HG03457 (cell line): Measurements from ENCODE around the gene RASGRP3.
"Not testable (repeated sequence)": the region's sequence is repeated elsewhere in the genome, so short reads cannot be mapped to it uniquely, and the experiment has no call there.

ENCODE experiments used
- ATAC-seq: cut with Tn5 transposase; IDR thresholded peaks from one replicate; pipeline ENCODE4 v1.9.1; 2021; ENCODE audit warnings: moderate number of reproducible peaks; ENCODE audit not compliant: unreplicated experiment

RASGRP3 gene

GRCh38 chr2:33453905-33454479, 22.5 kb upstream of the RASGRP3 start:
- ATAC-seq = no peak

DNA sequence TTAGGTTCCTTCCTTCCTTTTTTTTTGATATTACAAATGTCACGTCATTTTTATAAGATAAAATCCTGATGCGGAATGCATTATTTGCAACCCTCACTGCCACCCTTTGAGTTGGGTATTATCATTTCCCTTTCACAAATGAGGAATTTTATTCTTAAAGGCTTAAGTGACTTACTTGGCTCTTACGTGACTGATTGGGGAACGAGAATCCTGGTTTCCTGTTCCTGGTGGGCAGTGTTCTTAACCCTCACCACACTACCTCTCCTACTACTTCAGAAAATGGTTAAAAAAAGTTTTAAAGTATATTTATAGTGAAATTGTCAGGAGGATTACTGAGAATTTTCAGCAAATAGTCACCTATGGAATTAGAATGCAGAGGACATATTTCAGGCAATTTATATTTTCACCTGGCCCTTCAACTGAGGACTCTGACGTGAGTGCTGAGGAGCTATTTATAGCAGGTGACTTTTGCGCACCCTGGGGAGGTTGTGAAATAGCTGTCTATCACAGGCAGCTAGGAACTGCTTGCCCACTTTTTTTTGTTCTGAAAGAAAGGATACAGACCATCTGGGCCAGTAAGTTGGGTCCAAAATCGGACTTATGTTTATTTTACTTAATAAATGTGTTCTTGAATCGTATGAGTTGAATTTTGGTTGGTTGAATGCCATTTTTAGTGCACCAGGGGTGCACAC, 18.7 kb upstream of the RASGRP3 start:
- ATAC-seq = peak; percentile 63

DNA sequence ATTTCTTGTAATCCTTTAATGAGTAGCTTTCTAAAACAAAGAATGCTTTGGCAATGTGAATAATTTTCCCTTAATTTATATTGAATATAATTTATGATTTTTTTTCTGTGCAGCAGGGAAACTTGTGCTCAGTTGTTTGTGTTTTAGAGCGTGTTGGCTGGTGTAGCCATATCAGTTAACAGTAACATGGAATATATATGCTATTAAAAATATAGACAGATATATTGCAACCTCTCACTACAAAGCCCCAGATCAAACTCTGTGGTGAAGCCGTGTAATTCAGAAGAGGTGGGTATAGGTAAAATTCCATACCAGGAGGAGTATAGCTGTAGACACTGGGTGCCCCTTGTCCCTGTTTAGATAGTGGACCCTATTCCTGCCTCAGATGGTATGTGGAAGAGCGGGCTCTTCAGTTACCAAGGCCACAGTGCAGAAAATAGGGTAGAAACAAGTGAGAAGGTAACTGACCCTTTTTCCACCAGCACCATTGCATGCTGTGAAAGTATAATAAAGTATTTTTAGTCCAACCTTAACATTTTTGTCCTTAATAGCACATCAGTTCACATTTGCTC, 18.1 kb upstream of the RASGRP3 start:
- no peak for ATAC-seq

DNA sequence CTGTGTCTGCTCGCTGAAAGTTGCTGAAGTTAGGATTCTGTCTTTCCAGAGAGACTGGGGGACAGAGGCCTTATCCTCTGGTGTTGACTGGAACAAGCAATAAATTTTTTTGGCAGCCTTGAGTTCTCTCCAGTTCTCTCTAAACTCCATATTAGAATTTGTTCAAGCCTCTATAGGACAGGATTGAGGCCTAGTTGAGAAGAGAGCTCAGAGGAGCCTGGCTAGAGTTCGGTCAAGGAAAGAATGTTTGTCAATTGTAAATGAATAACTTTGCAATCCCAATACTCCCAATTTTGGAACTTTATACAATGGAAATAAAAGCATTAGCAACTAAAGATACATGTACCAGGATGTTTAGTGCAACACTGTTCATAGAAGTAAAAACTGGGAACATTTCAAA, 16.7 kb upstream of the RASGRP3 start:
- ATAC-seq = no peak

DNA sequence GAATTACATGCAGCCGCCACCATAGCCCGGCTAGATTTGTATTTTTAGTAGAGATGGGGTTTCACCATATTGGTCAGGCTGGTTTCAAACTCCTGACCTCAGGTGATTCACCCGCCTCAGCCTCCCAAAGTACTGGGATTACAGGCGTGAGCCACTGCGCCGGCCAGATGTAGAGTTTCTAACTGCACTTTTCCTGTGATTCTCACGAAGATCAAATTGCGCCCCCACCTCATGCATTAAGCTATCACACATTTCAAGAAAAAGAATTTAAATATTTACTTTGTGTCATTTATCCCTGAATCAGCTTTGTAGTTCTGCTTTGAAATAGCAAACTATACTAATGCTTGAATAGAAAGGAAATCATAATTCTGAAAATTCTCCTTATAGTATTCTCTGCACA, 13.9 kb upstream of the RASGRP3 start:
- ATAC-seq = not testable (repeated sequence)

DNA sequence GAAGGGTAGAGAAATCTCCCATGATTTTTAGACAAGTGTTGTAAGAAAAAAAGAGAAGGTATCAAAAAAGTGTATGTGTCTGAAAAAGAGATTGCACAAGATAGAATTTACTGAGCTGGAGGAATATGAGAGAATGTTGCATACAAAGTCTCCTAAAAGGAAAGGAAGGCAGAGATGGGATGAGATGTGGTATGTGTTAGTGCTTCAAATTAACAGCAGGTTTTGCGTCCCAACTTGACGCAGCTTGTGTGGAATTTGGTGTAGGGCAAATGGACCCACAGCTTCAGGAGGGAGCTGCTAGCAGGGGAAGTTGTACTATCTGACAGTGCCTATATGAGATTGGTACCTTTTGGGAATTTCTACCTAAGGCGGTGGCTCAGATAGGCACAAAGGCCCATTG, 9.0 kb upstream of the RASGRP3 start:
- no peak for ATAC-seq

- no peak for ATAC-seq
These were observed 7.2 kb upstream of the RASGRP3 start for GRCh38 chr2:33469238-33469637.

GRCh38 chr2:33475224-33476130, 972 bp upstream of the RASGRP3 start:
- peak; percentile 30 for ATAC-seq

GRCh38 chr2:33476793-33477190, 343 bp downstream of the RASGRP3 start:
- ATAC-seq = no peak

DNA sequence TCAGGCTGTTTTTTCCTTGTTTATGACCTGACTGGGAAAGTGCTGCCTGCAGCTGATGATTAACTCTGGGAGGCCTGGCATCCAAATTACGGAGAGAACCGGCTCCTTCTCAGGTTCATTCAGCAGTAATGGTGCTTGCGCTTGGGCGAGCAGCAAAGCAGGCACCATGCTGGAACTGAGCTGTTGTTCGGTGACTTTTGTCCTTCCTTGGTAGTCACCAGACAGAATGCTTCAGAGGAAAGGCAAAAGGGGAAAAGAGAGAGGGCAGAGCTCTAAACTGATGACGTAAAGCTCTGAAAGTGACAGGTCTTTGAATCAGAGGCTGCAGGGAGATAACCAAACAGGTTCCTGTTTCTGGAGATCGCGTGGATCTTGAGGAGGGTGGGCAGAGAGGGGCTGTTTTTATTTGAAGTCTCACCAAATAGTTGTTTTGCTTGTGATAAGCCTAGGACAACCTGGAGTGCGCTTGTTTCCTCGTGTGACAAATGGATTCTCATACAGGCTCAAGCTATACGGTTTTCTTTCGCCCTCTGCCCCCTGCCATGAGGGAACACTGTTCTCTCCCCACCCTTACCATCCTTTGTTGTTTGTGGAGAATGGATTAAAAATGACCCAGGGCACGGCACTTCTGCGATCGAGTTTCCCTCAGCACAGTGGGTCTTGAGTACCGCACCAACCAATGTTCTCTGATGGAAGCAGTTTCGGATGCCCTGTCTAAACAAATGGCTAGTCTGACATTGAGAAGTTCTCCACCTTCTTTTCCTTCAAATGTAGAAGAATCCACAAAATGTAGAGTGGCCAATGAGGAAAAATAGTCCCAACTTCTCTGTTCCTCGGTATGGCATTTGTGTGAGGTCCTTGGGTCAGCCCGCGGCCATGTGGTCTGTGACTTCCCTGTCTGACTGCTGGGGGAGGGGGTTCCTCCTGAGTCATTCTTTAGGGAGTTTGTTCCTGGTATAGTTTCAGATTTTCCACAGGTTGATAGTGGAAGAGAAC, 1.3 kb downstream of the RASGRP3 start:
- peak; percentile 21 for ATAC-seq

DNA sequence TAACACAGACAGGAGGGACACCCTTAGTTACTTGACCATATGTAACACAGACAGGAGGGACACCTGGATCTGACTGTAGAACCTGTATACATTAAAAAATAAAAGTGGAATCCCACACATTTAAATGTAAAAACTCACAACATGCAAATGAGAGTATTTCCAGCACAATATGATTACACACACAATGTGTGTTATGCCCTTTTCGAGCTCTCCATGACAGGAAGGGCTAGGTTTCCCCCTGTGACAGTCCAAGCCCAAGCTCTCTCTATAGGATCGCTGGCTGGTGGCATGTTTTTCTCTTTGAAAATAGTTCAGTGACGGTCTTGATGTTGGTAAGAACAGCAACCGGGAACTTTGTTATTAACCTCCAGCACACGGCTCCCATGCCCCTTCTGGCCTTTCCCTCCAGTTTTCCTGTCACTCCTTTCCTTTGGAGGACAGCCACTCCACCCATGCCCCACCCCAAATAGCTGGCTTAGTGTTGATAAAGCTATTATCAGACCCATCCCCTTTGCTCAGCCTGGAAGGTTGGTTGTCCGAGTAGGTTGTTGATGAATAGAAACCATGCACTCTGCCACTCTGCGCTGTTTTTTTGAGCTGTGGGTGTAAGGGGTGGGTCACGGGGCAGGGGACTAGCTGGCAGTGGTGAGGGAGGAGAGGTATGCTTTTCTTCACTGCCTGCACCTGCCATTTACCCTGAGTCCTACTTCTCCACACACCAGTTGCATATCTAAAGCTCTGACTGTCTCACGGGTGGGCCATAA, 2.7 kb downstream of the RASGRP3 start:
- ATAC-seq = no peak

DNA sequence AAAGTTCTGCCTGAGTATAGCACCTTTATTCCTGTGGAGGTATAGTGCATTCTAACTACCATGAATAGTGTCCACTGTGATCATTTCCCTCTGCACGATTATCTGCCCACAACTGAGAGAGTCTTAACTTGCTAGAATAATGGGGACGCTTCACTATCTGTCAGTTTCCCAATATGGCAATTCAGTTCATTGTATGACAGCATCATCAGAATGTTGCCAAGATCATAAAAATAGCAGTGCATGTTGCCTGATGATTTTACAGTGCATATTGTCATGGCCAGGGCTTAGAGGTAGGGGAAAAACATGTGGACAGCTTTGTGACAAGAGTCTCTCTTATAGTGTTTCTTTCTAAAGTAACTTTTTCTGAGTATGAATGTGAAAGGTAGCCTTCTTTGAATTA, 6.1 kb downstream of the RASGRP3 start:
- ATAC-seq = no peak

- ATAC-seq = peak; percentile 17
These were observed 7.7 kb downstream of the RASGRP3 start for GRCh38 chr2:33484042-33484621.

GRCh38 chr2:33485051-33485450, 8.6 kb downstream of the RASGRP3 start:
- ATAC-seq = no peak

DNA sequence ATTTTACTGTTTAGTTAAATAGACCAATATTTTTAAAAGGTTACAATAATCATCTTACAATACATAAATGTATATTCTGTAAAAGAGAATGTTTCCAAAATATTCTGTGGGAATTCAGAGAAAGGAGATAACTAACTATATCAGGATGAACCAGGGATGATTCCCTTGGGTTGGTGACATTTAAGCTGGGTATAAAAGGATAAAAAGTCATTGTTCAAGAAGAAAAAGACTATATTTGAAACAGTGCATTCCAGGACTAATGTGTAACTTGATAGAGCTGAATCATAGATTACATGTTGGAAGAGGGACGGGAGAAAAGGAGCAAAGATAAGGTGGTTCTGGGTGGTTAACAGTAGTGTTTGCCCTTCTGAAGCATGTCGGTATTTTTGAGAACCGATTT, 10.1 kb downstream of the RASGRP3 start:
- no peak for ATAC-seq

GRCh38 chr2:33488178-33488690, 11.8 kb downstream of the RASGRP3 start:
- peak; percentile 34 for ATAC-seq

DNA sequence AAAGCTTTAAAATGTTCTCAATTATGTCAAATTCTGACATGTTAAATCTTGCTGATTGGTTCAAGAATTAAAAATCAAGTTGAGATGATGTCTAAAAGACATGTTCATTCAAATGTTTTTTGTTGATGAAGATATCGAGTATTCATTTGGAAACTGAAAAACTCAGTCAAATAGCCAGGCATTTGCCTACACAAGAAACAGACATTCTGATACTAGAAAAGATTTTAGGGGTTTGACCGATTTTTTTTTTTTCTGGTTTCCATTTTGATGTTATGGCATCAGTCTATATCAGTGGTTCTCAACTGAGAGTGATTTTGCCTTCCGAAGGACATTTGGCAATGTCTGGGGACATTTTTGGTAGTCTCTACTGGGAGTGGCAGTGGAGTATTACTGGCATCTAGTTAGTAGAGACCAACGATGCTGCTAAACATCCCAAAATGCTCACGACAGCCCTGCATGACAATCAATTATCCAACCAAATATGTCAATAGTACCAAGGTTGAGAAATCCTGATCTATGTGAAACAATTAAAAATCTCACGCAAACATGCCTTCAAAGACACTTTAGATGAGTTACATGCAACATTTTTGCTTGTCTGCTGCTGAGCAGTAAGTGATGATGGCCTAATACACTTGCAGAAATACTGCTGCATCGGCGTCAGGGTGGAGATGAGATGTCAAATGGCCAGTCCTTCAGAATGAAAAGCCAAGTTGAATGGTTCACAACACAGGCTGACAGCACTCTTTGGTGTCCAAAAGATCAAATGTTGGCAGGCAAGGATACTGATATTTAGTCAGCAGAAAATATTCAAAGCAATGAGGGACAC, 12.5 kb downstream of the RASGRP3 start:
- ATAC-seq = peak; percentile 44

DNA sequence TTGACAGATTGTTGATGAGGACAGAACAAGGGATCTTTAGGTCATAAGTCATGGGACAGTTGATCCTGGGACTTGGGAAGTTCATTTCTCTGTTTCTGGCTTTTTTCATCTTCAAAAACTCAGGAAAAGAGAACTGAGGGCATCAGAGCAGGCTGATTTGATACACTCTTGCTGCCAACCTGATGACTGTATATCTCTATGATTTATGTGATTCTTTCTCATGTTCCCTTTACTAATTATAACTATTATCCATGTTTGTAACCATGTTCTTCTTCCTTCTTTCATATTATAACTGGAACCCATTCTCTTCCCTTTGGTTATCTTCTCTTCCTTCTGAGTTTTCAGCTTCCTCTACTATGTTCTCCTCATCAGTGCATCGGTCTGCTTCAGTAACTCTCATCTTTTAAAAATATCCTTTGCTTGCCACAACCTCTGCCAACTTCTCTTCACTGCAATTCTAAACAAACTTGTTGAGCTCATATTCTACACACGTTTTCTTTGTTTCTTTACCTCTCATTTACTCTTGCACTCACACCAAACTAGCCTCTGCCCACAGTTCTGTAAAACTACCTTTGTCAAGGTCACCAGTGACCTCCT, 13.5 kb downstream of the RASGRP3 start:
- ATAC-seq = no peak
